CD14-positive monocyte (primary cell): ENCODE measurements around the gene THAP12. TPM values are rescaled to one million over a fixed set of nuclear protein-coding genes. Genes with fewer than 3 reads are reported as not detected.

Experiments used
- DNase-seq, 3 donors: peaks; one replicate each; pipeline ENCODE4 v3.0.0-alpha.2; 2011 to 2022
- H2AFZ ChIP-seq: 2 replicates; pipeline ENCODE4 v1.6.0; 2012; ENCODE audit warnings: mild to moderate bottlenecking, low read depth, low read length, inconsistent platforms; ENCODE audit not compliant: insufficient read depth, poor library complexity, severe bottlenecking
- H3K27ac ChIP-seq, 2 donors: 1 replicate in 1 of 2; 2 replicates in 1 of 2; pipeline ENCODE4 v1.5.1; 2012 to 2013; ENCODE audit warnings: low read length in 2 of 2, control low read depth in 1 of 2, inconsistent platforms in 1 of 2, low read depth in 1 of 2, mild to moderate bottlenecking in 1 of 2
- H3K27me3 ChIP-seq, 2 donors: one replicate each; pipeline versions ENCODE4 v1.6.0 to v1.6.1; 2011 to 2013; ENCODE audit warnings: low read length in 2 of 2; ENCODE audit not compliant: control insufficient read depth in 2 of 2, insufficient read depth in 2 of 2
- H3K36me3 ChIP-seq, 2 donors: replicated peaks in 1 of 2; 1 replicate in 1 of 2; 2 replicates in 1 of 2; pipeline versions ENCODE4 v1.5.1 to v1.6.1; 2012 to 2013; ENCODE audit warnings: low read length in 2 of 2, control low read depth in 1 of 2, inconsistent platforms in 1 of 2, mild to moderate bottlenecking in 1 of 2; ENCODE audit not compliant: insufficient read depth in 2 of 2, control insufficient read depth in 1 of 2
- H3K4me1 ChIP-seq, 2 donors: 1 replicate in 1 of 2; 2 replicates in 1 of 2; pipeline versions ENCODE4 v1.5.1 to v1.6.1; 2012 to 2013; ENCODE audit warnings: low read length in 2 of 2, control low read depth in 1 of 2, inconsistent platforms in 1 of 2, mild to moderate bottlenecking in 1 of 2, moderate library complexity in 1 of 2; ENCODE audit not compliant: insufficient read depth in 2 of 2, control insufficient read depth in 1 of 2
- H3K4me2 ChIP-seq: replicated peaks from 2 replicates; pipeline ENCODE3; 2012; ENCODE audit warnings: low read length, moderate library complexity, mild to moderate bottlenecking; ENCODE audit not compliant: poor library complexity, severe bottlenecking; ENCODE audit errors: extremely low read depth
- H3K4me3 ChIP-seq, 3 experiments: fragments of 200-600 bp in 1 of 3; sonication (generic) in 1 of 3; replicated peaks in 1 of 3; 1 replicate in 2 of 3; 2 replicates in 1 of 3; pipeline ENCODE4 v1.5.1; 2011 to 2013; ENCODE audit warnings: low read length in 3 of 3, mild to moderate bottlenecking in 3 of 3, control low read depth in 2 of 3, low read depth in 2 of 3, inconsistent platforms in 1 of 3, moderate library complexity in 1 of 3
- H3K79me2 ChIP-seq: 2 replicates; pipeline ENCODE4 v1.6.0; 2012; ENCODE audit warnings: mild to moderate bottlenecking, control low read depth, inconsistent platforms, low read length, moderate library complexity; ENCODE audit not compliant: insufficient read depth
- H3K9ac ChIP-seq: 2 replicates; pipeline ENCODE4 v1.6.0; 2017; ENCODE audit warnings: low read length, mild to moderate bottlenecking; ENCODE audit not compliant: insufficient read depth, poor library complexity, severe bottlenecking
- H3K9me3 ChIP-seq, 2 donors: replicated peaks in 1 of 2; 1 replicate in 1 of 2; 2 replicates in 1 of 2; pipeline versions ENCODE4 v1.5.1 to v1.6.1; 2012 to 2013; ENCODE audit warnings: low read length in 2 of 2, control low read depth in 1 of 2; ENCODE audit not compliant: control insufficient read depth in 1 of 2, insufficient read depth in 1 of 2
- H4K20me1 ChIP-seq: 2 replicates; pipeline ENCODE4 v1.6.0; 2012; ENCODE audit warnings: mild to moderate bottlenecking, low read length, control low read depth, moderate library complexity; ENCODE audit not compliant: insufficient read depth
- H3K27ac Mint-ChIP-seq, 7 donors: one replicate each; pipeline ENCODE4 v1.8.0; 2020; ENCODE audit warnings: mild to moderate bottlenecking in 7 of 7, mixed read lengths in 7 of 7, moderate library complexity in 6 of 7, inconsistent platforms in 2 of 7
- H3K27me3 Mint-ChIP-seq, 3 donors: one replicate each; pipeline ENCODE4 v1.8.0; 2021 to 2022; ENCODE audit warnings: low read depth in 3 of 3, mild to moderate bottlenecking in 3 of 3, mixed read lengths in 3 of 3, moderate library complexity in 3 of 3, inconsistent platforms in 1 of 3
- H3K36me3 Mint-ChIP-seq, 2 donors: one replicate each; pipeline ENCODE4 v1.8.0; 2020; ENCODE audit warnings: mixed read lengths in 2 of 2, inconsistent platforms in 1 of 2, mild to moderate bottlenecking in 1 of 2
- H3K4me1 Mint-ChIP-seq: one replicate; pipeline ENCODE4 v1.8.0; 2020; ENCODE audit warnings: mild to moderate bottlenecking, mixed read lengths
- H3K4me3 Mint-ChIP-seq, 2 donors: one replicate each; pipeline ENCODE4 v1.8.0; 2020; ENCODE audit warnings: mild to moderate bottlenecking in 2 of 2, mixed read lengths in 2 of 2, moderate library complexity in 1 of 2
- H3K9me3 Mint-ChIP-seq, 7 donors: one replicate each; pipeline ENCODE4 v1.8.0; 2020 to 2022; ENCODE audit warnings: mixed read lengths in 7 of 7, mild to moderate bottlenecking in 6 of 7, moderate library complexity in 6 of 7, inconsistent platforms in 2 of 7
- CTCF ChIP-seq: fragments of 200-600 bp; IDR thresholded peaks from one replicate; pipeline ENCODE4 v1.8.0; 2022; ENCODE audit warnings: antibody characterized with exemption, mild to moderate bottlenecking
- WGBS: methylation state at CpG from one replicate; pipeline ENCODE4 v1.1.5; 2013; ENCODE audit warnings: missing lambda C conversion rate; ENCODE audit not compliant: insufficient coverage; 5-methylcytosine and 5-hydroxymethylcytosine counted together
- intact Hi-C, 2 donors: fragments of 100-400 bp; cut with micrococcal nuclease; formaldehyde crosslinking; loops; one replicate each; pipeline versions ENCODE4 v1.15.0 to v1.15.1; 2023
- polyA plus RNA-seq, 3 donors: library from polyadenylated mRNA; depleted of rRNA in 1 of 3; unstranded in 2 of 3; stranded (reverse) in 1 of 3; fragments of 300-500 nt in 2 of 3; fragments of >200 nt in 1 of 3; fragmentation: Illumina TruSeq in 2 of 3; gene quantifications; 1 replicate in 2 of 3; 2 replicates in 1 of 3; pipeline ENCODE4 v1.2.3, GENCODE V29; 2012 to 2021

Gene THAP12
- polyA plus RNA-seq, 3 donors = 18.3 to 22.5 (median 20.0) TPM

GRCh38 chr11:76424891-76425290 lies 44.0 kb upstream of the THAP12 start:
- Mint-ChIP-seq H3K4me3 (no peak overlapping the region), H3K27me3 (peaks cover 4 to 11% (median 7%) of the 10 kb centered on the region in 3 donors), H3K27ac (no peak overlapping the region), H3K4me1 (no peaks in the 10 kb centered on the region), H3K36me3 (no peaks in the 10 kb centered on the region), H3K9me3 (no peaks in the 10 kb centered on the region)
- Histone ChIP-seq H4K20me1 (no peaks in the 10 kb centered on the region), H3K4me3 (no peak overlapping the region), H3K4me1 (no peaks in the 10 kb centered on the region), H3K36me3 (no peaks in the 10 kb centered on the region), H3K4me2 (no peak overlapping the region), H3K9ac (no peak overlapping the region), H2AFZ (no peak overlapping the region), H3K79me2 (no peaks in the 10 kb centered on the region), H3K27me3 (no peaks in the 10 kb centered on the region), H3K9me3 (no peaks in the 10 kb centered on the region), H3K27ac (no peak overlapping the region)
- no peak for TF ChIP-seq CTCF
- 90% methylated on average over 2 of the region's 2 CpGs for WGBS
- DNase-seq = no peak
- intact Hi-C loops = no loop called here

- no peak overlapping the region for H3K4me3 ChIP-seq
- H3K4me3 Mint-ChIP-seq = no peak overlapping the region
- H3K9ac ChIP-seq = no peak overlapping the region
- H3K9me3 ChIP-seq = no peaks in the 10 kb centered on the region
- H3K27me3 ChIP-seq = no peaks in the 10 kb centered on the region
- 86% methylated on average over 3 of the region's 3 CpGs for WGBS
- DNase-seq = no peak
- no peak for TF ChIP-seq CTCF
- H3K4me1 ChIP-seq = no peaks in the 10 kb centered on the region
- no peak overlapping the region for H2AFZ ChIP-seq
- H3K4me2 ChIP-seq = no peak overlapping the region
- H3K27ac Mint-ChIP-seq = no peak overlapping the region
- H4K20me1 ChIP-seq = no peaks in the 10 kb centered on the region
- intact Hi-C loops = no loop called here
- no peaks in the 10 kb centered on the region for H3K4me1 Mint-ChIP-seq
- no peaks in the 10 kb centered on the region for H3K9me3 Mint-ChIP-seq
- no peaks in the 10 kb centered on the region for H3K36me3 ChIP-seq
- H3K79me2 ChIP-seq = no peaks in the 10 kb centered on the region
- no peaks in the 10 kb centered on the region for H3K36me3 Mint-ChIP-seq
- no peak overlapping the region for H3K27ac ChIP-seq
- peaks cover 4 to 11% (median 7%) of the 10 kb centered on the region in 3 donors for H3K27me3 Mint-ChIP-seq
These were observed 43.4 kb upstream of the THAP12 start for GRCh38 chr11:76424379-76424778.
